ENCODE data around the gene TNFRSF14. TPM values are rescaled to one million over a fixed set of nuclear protein-coding genes. Genes with fewer than 3 reads are reported as not detected.
"Not testable (repeated sequence)": the region's sequence is repeated elsewhere in the genome, so short reads cannot be mapped to it uniquely, and the experiment has no call there.

The TNFRSF14 gene
- polyA plus RNA-seq, 1 experiment = 19.3 TPM

DNA sequence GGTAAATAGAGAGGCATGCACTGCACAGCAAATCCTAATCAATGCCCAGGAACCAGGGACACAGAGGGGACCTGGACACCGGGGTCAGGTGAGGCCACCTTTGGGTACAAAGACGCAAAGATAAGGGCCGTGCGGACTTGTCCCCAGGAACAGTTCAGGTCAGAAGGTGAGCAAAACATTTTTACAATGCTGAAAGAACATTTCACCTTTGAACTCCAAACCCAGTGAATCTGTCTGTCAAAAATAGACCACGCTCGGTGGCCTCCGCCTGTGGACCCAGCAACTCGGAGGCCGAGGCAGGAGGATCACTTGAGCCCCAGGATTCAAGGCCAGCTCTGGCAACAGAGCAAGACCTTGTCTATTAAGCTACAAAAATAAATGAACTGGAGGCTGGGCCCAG, 15.2 kb downstream of the TNFRSF14 start:
- TF ChIP-seq, protein P1, sequence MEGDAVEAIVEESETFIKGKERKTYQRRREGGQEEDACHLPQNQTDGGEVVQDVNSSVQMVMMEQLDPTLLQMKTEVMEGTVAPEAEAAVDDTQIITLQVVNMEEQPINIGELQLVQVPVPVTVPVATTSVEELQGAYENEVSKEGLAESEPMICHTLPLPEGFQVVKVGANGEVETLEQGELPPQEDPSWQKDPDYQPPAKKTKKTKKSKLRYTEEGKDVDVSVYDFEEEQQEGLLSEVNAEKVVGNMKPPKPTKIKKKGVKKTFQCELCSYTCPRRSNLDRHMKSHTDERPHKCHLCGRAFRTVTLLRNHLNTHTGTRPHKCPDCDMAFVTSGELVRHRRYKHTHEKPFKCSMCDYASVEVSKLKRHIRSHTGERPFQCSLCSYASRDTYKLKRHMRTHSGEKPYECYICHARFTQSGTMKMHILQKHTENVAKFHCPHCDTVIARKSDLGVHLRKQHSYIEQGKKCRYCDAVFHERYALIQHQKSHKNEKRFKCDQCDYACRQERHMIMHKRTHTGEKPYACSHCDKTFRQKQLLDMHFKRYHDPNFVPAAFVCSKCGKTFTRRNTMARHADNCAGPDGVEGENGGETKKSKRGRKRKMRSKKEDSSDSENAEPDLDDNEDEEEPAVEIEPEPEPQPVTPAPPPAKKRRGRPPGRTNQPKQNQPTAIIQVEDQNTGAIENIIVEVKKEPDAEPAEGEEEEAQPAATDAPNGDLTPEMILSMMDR (IDR thresholded peaks at IDR 0.05; ENCODE audit: insufficient read depth, low read depth, low read length) = no peak
- CTCF ChIA-PET = interaction anchor here (1.7 to 1.9 kb wide), 2 partner anchors 10 to 24 kb away, joined by 7 to 8 read pairs; no protein-coding TSS in a partner anchor
- POLR2A ChIA-PET = no interaction called here
- Histone ChIP-seq H3K36me3 (ENCODE audit: control insufficient read depth, insufficient read depth, low read length) (no peaks in the 10 kb centered on the region), H3K4me3 (ENCODE audit: low read depth, low read length) (no peak overlapping the region), H3K27me3 (ENCODE audit: control insufficient read depth, insufficient read depth, low read length) (peaks cover 4% of the 10 kb centered on the region)
- no peak for DNase-seq (ENCODE audit: low read depth)

DNA sequence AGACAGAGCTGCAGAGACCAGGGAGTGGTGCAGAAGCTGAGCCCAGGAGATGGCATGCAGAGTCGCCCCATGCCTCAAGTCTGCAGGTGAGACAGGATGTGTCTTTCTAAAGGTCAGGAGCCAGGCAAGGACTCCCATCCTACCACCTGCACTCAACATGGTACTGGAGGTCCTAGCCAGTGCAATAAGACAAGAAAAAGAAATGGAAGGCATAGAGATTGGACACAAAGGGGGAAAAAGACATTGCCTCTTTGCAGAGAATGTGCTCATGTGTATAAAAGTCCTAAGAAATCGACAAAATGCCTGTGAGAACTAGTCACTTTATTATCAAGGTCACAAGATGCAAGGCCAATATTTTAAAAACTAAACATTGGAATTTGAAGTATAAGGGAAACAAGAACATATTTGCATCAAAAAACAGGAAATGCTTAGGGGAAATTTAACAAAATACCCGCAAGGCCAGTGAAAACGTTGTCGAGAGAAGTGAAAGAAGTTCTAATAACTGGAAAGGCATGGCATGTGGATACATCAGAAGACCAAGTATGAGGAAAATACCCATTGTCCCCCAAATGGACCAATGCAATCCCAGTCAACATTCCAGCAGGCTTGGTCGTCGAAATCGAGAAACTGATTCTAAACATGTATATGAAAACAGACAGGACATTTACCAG, 17.2 kb downstream of the TNFRSF14 start:
- no peak for DNase-seq (ENCODE audit: low read depth)
- H3K36me3 ChIP-seq (ENCODE audit: control insufficient read depth, insufficient read depth, low read length) = no peaks in the 10 kb centered on the region
- no peak overlapping the region for H3K4me3 ChIP-seq (ENCODE audit: low read depth, low read length)
- H3K27me3 ChIP-seq (ENCODE audit: control insufficient read depth, insufficient read depth, low read length) = peaks cover 4% of the 10 kb centered on the region
- ChIA-PET POLR2A (no interaction called here), CTCF (interaction anchor here (0.8 kb wide), 1 partner anchor 11 kb away, joined by 3 read pairs; no protein-coding TSS in a partner anchor)
- TF ChIP-seq, protein P1 (IDR thresholded peaks at IDR 0.05; ENCODE audit: insufficient read depth, low read depth, low read length) = no peak

DNA sequence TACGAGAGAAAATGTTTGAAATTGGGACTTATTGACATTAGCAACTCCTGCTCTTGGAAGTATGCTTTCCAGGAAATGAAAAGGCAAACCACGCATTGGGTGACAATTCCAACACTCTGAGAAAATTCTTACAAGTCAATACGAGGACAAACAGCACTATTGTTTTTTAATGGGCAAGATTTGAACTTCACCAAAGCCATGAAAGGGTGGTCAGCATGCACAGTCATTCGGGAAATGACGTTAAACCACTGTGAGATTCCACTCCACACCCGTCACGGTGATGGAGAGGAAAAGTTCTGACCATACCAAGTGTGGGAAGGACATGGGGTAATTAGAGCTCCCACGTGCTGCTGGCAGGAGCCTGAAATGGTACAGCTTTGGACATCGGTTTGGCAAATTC, 18.2 kb downstream of the TNFRSF14 start:
- POLR2A ChIA-PET = no interaction called here
- H3K27me3 ChIP-seq (ENCODE audit: control insufficient read depth, insufficient read depth, low read length) = peaks cover 4% of the 10 kb centered on the region
- TF ChIP-seq, protein P1 (IDR thresholded peaks at IDR 0.05; ENCODE audit: insufficient read depth, low read depth, low read length) = no peak
- no peak overlapping the region for H3K4me3 ChIP-seq (ENCODE audit: low read depth, low read length)
- no peak for DNase-seq (ENCODE audit: low read depth)
- CTCF ChIA-PET = no interaction called here
- no peaks in the 10 kb centered on the region for H3K36me3 ChIP-seq (ENCODE audit: control insufficient read depth, insufficient read depth, low read length)

DNA sequence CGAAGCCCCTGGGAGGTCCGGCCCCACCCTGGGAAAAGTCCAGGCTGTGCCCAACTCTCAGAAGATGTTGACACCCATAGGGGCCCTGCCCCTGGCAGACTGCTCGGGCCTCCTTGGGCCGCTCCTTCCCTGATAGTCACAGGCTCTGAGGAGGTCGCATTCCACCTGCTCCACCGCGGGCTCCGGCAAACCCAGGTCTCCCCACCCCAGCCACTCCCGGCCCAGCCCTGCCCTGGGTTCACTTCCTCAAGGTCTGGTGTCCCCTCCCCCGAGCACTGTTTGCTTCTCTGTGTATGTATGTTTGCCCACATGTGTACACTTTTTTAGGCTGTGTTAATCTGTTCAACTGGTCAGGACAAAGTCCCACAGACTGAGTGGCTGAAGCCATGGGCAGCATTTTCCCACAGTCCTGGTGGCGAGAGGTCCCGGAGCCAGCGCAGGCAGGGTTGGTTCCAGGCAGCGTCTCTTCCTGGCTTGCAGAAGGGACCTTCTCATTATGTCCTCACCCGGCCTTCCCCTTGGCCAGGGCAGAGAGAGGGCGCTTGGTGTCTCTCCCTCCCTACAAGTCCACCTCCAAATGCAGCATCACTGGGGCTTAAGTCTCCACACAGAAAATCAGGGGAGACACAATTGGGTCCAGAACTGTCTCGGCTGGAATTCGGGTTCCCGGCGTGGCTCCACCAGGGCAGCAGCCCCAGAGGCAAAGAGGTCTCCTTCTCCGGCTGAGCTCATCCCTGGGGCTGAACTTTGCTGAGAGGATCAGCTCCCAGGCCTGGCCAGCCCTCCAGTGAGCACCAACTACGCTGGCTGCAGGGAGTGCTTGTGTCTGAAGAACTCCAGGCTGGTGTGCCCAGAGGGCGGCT, 19.9 kb downstream of the TNFRSF14 start:
- TF ChIP-seq, protein P1 (IDR thresholded peaks at IDR 0.05; ENCODE audit: insufficient read depth, low read depth, low read length) = no peak
- ChIA-PET CTCF (no interaction called here), POLR2A (no interaction called here)
- DNase-seq (ENCODE audit: low read depth) = no peak
- no peak overlapping the region for H3K4me3 ChIP-seq (ENCODE audit: low read depth, low read length)
- H3K27me3 ChIP-seq (ENCODE audit: control insufficient read depth, insufficient read depth, low read length) = no peaks in the 10 kb centered on the region; the same call in 1 of the 2 replicates
- no peaks in the 10 kb centered on the region for H3K36me3 ChIP-seq (ENCODE audit: control insufficient read depth, insufficient read depth, low read length)

DNA sequence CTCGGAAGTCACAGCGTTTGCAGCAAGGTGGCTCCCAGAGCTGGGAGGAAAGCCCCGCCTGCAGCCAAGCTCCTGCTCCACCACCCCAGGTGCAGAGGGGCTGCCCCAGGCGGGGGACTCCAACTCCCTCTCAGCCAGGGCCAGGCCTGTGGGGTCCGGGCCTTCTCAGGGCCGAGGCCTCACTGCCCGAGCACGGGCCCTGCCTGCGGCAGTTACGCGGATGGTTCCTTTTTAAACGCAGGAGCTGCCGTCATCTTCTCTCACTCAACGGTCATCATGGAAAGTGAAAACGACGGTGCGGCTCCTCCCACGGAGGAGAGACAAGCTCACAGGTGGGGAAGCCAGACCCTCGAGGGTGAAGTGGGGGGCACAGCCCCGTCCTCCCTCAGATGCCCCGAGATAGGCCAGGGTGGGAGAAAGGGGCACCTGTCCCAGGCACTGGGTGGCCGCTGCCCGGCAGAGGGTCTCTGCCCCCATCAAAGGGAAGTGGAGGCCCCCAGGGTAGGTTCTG, 21.4 kb downstream of the TNFRSF14 start:
- DNase-seq (ENCODE audit: low read depth); CTCF ChIA-PET; POLR2A ChIA-PET; H3K27me3 ChIP-seq (ENCODE audit: control insufficient read depth, insufficient read depth, low read length); H3K36me3 ChIP-seq (ENCODE audit: control insufficient read depth, insufficient read depth, low read length); H3K4me3 ChIP-seq (ENCODE audit: low read depth, low read length): not testable (repeated sequence)
